HAP-1 (cell line): ENCODE results near the gene DYRK3.
A peak's percentile ranks its signal among the peaks of the same experiment; 100 is the strongest.

Experiments
- DNase-seq, 2 experiments: peaks; one replicate each; pipeline ENCODE4 v3.0.0-alpha.2; 2016 to 2020; ENCODE audit warnings: low spot score in 2 of 2
- H3K27me3 ChIP-seq: fragments of 250-450 bp; sonication (Bioruptor Pico); 2 replicates; pipeline ENCODE4 v1.5.1; 2020; ENCODE audit warnings: low read depth, mild to moderate bottlenecking, moderate library complexity
- H3K36me3 ChIP-seq: fragments of 250-450 bp; sonication (Bioruptor Pico); replicated peaks from 2 replicates; pipeline ENCODE4 v1.5.1; 2020; ENCODE audit warnings: mild to moderate bottlenecking
- H3K4me1 ChIP-seq: fragments of 250-450 bp; sonication (Bioruptor Pico); 2 replicates; pipeline ENCODE4 v1.5.1; 2020; ENCODE audit warnings: mild to moderate bottlenecking
- H3K4me3 ChIP-seq: fragments of 250-450 bp; sonication (Bioruptor Pico); 2 replicates; pipeline ENCODE4 v1.5.1; 2020; ENCODE audit warnings: mild to moderate bottlenecking, moderate library complexity
- H3K9me3 ChIP-seq: fragments of 250-450 bp; sonication (Bioruptor Pico); 2 replicates; pipeline ENCODE4 v1.5.1; 2020; ENCODE audit warnings: mild to moderate bottlenecking, moderate library complexity
- in situ Hi-C: fragments of 300-500 bp; cut with MboI; formaldehyde crosslinking; loops from 3 replicates; pipeline ENCODE4 v1.14.3; 2020; ENCODE audit warnings: low sequenced_read_pairs, inconsistent platforms, mixed read lengths

The DYRK3 gene

DNA sequence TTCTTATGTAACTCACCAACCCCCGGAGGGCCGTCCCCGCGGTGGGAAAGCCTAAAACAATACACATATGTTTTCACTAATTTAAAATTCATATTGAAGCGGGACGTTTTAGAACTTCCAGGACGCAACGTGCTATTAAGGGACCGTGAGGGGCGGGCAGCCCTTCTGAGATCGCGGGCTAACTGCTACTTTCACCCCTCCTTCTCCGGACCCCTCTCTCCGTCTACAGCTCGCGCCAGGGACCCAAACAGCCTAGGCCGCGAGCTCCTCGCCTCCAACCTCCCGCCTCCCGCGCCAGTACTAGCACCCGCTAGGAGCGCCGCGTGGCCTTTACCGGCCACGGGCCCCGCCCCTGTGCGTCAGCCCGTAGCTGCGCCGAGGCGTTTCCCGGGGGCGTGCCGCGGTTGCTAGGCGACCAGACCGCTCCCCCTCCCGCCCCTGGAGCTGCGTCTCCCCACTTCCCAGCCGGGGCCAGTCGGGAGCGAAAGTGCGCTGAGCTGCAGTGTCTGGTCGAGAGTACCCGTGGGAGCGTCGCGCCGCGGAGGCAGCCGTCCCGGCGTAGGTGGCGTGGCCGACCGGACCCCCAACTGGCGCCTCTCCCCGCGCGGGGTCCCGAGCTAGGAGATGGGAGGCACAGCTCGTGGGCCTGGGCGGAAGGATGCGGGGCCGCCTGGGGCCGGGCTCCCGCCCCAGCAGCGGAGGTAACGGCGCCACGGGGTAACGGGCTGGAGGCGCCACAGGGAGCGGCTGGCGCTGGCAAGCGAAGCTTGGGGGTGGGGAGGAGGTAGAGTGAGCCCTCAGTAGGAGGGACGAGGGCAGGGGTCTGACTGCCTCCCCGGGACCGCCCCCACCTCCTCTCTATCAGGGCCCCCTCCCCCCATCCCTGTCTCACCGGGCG is at the start of gene DYRK3:
TSS of gene DYRK3 (plus strand) at position 457 of the 898 bp plus-strand sequence. CDS start at position 625, 168 bp downstream.
- peak; percentile 89 to 96 for DNase-seq
- H3K36me3 ChIP-seq = no peaks in the 10 kb centered on the region
- no peaks in the 10 kb centered on the region for H3K9me3 ChIP-seq
- no peaks in the 10 kb centered on the region for H3K27me3 ChIP-seq
- peaks cover 17% of the 10 kb centered on the region for H3K4me1 ChIP-seq
- in situ Hi-C loops = no loop called here
- peak within 1 kb of the TSS; percentile 81 for H3K4me3 ChIP-seq

DNA sequence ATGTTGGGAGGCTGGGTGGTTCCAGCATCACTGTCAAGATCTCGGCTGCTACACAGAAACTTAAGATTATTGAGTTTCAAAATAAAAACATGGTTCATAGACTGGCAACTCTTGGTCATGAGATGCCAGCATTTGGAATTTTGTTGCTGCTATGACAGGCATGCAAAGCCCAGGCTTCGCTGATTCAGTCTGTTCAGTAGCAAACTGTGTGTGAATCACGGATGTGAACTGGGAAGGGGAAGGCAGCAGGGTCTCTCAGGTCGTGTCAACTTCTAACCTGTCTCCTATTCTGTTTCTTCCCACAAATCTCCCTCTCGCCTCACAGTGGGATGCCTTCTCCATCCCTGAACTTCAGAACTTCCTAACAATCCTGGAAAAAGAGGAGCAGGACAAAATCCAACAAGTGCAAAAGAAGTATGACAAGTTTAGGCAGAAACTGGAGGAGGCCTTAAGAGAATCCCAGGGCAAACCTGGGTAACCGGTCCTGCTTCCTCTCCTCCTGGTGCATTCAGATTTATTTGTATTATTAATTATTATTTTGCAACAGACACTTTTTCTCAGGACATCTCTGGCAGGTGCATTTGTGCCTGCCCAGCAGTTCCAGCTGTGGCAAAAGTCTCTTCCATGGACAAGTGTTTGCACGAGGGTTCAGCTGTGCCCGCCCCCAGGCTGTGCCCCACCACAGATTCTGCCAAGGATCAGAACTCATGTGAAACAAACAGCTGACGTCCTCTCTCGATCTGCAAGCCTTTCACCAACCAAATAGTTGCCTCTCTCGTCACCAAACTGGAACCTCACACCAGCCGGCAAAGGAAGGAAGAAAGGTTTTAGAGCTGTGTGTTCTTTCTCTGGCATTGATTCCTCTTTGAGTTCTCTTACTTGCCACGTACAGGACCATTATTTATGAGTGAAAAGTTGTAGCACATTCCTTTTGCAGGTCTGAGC is 48.6 kb upstream of the DYRK3 start:
- H3K4me1 ChIP-seq = no peaks in the 10 kb centered on the region
- no peaks in the 10 kb centered on the region for H3K27me3 ChIP-seq
- H3K4me3 ChIP-seq = no peak overlapping the region
- DNase-seq = no peak
- peaks cover 21% of the 10 kb centered on the region for H3K36me3 ChIP-seq
- no peaks in the 10 kb centered on the region for H3K9me3 ChIP-seq
- in situ Hi-C loops = loop anchor here (5.0 kb wide), 1 partner anchor 39 kb away; no protein-coding TSS in a partner anchor

DNA sequence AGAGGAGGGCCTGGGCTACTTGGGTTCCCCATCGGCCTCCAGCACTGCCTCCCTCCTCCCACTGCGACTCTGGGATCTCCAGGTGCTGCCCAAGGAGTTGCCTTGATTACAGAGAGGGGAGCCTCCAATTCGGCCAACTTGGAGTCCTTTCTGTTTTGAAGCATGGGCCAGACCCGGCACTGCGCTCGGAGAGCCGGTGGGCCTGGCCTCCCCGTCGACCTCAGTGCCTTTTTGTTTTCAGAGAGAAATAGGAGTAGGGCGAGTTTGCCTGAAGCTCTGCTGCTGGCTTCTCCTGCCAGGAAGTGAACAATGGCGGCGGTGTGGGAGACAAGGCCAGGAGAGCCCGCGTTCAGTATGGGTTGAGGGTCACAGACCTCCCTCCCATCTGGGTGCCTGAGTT is 47.4 kb upstream of the DYRK3 start:
- in situ Hi-C loops = loop anchor here (5.0 kb wide), 1 partner anchor 41 kb away; no protein-coding TSS in a partner anchor
- peaks cover 32% of the 10 kb centered on the region for H3K36me3 ChIP-seq
- H3K4me1 ChIP-seq = no peaks in the 10 kb centered on the region
- H3K27me3 ChIP-seq = no peaks in the 10 kb centered on the region
- no peaks in the 10 kb centered on the region for H3K9me3 ChIP-seq
- no peak for DNase-seq
- no peak overlapping the region for H3K4me3 ChIP-seq

DNA sequence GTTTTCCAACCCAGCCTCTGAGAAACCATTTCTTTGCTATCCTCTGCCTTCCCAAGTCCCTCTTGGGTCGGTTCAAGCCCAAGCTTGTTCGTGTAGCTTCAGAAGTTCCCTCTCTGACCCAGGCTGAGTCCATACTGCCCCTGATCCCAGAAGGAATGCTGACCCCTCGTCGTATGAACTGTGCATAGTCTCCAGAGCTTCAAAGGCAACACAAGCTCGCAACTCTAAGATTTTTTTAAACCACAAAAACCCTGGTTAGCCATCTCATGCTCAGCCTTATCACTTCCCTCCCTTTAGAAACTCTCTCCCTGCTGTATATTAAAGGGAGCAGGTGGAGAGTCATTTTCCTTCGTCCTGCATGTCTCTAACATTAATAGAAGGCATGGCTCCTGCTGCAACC is 46.8 kb upstream of the DYRK3 start:
- H3K4me1 ChIP-seq = no peaks in the 10 kb centered on the region
- H3K36me3 ChIP-seq = peaks cover 38% of the 10 kb centered on the region
- in situ Hi-C loops = loop anchor here (5.0 kb wide), 1 partner anchor 41 kb away; no protein-coding TSS in a partner anchor
- no peak overlapping the region for H3K4me3 ChIP-seq
- DNase-seq = no peak
- H3K9me3 ChIP-seq = no peaks in the 10 kb centered on the region
- H3K27me3 ChIP-seq = no peaks in the 10 kb centered on the region

DNA sequence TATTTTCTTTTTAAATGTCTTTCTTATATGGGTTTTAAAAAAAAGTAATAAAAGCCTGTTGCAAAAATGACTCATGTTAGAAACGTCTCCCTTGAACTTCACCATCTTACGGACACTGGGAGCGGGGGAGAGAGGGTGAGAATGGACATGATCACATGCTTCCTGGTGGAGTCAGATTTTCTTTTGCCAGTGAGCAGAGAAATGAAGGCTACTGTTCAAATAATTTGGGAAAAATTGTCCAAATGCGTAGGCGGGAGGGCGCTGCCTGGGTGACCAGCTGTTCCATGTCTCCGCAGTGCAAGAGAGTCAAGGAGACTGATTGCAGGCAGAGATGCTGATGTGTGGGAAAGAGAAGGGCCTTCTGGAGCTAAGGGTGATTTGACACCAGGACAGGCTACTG is 46.1 kb upstream of the DYRK3 start:
- in situ Hi-C loops = loop anchor here (5.0 kb wide), 1 partner anchor 42 kb away; no protein-coding TSS in a partner anchor
- no peaks in the 10 kb centered on the region for H3K4me1 ChIP-seq
- no peaks in the 10 kb centered on the region for H3K27me3 ChIP-seq
- H3K36me3 ChIP-seq = peaks cover 45% of the 10 kb centered on the region
- DNase-seq = no peak
- H3K9me3 ChIP-seq = no peaks in the 10 kb centered on the region
- no peak overlapping the region for H3K4me3 ChIP-seq

DNA sequence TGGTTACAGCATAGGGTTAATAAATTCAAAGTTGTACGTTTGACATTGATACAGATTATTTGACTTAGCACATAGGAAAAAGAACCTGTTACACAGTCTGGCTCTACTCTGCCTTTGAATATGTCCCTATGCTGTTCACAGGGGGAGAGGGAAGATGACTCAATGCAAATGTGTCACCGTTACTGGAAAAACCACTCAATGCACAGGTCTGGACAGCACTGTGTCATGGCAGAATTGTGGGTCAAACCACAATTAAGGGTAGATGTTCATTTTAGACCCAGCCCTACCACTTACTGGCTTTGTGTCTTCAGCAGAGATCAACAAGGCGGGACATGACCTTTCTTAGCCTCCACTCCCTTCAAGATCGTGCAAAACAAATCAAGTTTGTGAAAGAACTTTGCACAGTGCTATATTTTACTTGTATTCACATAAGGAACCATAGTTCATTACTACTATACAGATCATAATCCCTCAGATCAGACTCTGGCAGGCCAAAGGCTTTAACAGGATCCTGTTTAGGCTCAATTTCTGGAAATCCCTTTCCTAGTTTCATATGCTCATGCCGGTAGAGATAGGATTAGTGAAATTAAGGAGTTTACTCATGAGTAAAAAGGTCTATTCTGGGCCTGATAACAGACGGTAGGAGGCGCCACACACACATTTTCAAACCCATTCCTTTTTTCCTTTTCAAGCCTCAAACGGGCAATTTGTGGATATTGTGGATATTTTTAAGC is 45.1 kb upstream of the DYRK3 start:
- H3K27me3 ChIP-seq = no peaks in the 10 kb centered on the region
- no peaks in the 10 kb centered on the region for H3K4me1 ChIP-seq
- DNase-seq = no peak
- H3K9me3 ChIP-seq = no peaks in the 10 kb centered on the region
- H3K4me3 ChIP-seq = no peak overlapping the region
- in situ Hi-C loops = no loop called here
- peaks cover 52% of the 10 kb centered on the region for H3K36me3 ChIP-seq

DNA sequence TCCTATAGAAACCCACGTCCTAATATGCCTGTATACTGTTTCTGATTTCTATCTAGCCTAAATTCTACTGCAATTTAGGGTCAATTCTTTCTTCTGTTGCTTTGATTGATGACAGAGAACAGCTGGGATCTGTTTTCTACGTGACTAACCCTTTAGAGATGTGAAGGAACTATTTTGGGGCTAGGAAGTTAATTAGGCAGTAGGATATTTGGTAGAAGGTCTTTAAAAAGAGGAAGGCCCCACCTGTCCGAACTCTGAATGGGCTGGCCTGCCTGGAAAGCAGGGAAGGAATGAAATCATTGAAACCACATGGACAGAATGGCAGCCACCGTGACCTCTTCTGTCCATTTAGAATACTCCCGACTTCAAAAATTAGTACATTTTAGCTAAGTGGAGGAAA is 44.1 kb upstream of the DYRK3 start:
- Histone ChIP-seq H3K9me3 (no peaks in the 10 kb centered on the region), H3K4me3 (no peak overlapping the region), H3K27me3 (no peaks in the 10 kb centered on the region), H3K36me3 (peaks cover 61% of the 10 kb centered on the region), H3K4me1 (no peaks in the 10 kb centered on the region)
- in situ Hi-C loops = no loop called here
- no peak for DNase-seq

DNA sequence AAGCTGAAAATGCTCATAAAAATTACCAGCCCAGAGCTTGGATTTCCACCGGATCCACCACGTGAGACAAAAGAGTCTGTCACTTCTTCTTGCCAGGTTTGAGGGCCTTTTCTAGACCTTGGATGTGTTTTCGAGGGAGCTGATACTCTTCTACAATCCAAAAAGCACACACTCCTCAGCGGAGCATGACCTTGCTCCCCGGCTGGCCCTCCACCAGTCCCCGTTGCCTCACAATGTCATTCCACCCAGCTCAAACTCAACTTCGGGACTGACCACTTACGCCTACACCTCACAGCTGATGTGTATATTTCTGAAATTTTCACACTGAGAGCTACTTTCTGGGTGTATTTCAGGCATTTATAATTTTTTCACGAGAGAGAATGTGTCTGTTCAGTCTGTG is 43.6 kb upstream of the DYRK3 start:
- H3K36me3 ChIP-seq = peaks cover 64% of the 10 kb centered on the region
- DNase-seq = no peak
- no peaks in the 10 kb centered on the region for H3K27me3 ChIP-seq
- no peaks in the 10 kb centered on the region for H3K4me1 ChIP-seq
- H3K9me3 ChIP-seq = no peaks in the 10 kb centered on the region
- in situ Hi-C loops = no loop called here
- no peak overlapping the region for H3K4me3 ChIP-seq

DNA sequence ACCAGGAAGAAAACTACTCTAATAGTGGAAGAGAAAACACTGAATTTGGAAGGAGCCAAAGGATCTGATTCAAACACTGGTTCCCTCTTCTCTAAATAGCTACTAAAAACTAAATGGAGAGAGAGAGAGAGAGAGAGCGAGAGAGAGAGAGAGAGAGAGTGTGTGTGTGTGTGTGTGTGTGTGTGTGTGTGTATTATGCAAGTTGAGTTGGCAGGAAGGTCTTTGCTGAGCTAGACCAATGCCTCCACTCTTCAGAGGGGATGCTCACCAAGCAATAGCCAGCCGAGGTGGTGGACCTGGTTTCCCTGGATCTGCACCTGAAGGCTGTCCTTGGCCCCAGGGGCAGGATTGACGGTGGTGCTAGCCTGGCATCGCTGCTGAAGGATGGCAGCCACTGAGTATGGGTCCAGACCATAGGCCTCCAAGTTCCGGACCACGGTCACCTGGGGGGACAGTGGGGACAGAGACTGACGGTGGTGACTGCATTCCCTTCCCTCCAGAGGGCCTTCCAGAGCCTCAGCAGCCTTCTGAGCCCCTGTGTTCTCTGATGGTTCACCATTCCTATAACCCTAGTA is 41.9 kb upstream of the DYRK3 start:
- Histone ChIP-seq H3K36me3 (peaks cover 74% of the 10 kb centered on the region), H3K9me3 (no peaks in the 10 kb centered on the region), H3K27me3 (no peaks in the 10 kb centered on the region), H3K4me1 (no peaks in the 10 kb centered on the region), H3K4me3 (no peak overlapping the region)
- in situ Hi-C loops = no loop called here
- no peak for DNase-seq

DNA sequence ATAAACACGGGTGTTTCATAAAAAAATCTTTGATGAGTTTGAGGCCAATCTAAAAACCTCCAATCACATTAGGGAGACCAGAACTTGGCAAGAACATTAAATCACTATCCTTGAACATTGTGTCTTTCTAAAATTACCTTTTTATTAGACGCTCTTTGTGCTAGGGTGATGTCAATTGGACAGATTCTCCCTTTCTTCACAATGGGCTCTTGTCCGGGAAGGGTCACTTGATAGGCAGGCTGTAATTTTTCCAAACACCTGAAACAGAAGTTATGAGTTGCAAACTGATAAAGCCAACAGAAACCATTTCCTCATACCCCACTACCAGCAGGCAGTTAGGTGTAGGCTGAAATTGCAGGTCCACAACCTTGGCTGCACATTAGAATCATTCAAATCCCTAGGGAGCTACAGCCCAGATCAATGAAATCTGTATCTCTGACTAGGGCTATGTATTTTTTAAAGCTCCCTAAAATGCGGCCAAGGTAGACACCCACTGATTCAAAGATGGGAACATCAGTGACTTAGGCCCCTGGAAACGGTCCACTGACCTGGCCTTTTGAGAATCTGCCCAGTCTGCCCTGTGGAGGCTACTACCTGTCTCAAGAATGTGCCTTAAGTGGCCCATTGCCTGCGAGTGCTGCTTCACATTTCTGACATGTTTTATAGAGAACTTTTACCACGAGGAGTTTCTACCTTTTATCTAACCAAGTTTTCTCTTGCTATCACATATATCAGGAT is 39.6 kb upstream of the DYRK3 start:
- in situ Hi-C loops = no loop called here
- Histone ChIP-seq H3K36me3 (peaks cover 76% of the 10 kb centered on the region), H3K9me3 (no peaks in the 10 kb centered on the region), H3K4me3 (no peak overlapping the region), H3K4me1 (no peaks in the 10 kb centered on the region), H3K27me3 (no peaks in the 10 kb centered on the region)
- no peak for DNase-seq

DNA sequence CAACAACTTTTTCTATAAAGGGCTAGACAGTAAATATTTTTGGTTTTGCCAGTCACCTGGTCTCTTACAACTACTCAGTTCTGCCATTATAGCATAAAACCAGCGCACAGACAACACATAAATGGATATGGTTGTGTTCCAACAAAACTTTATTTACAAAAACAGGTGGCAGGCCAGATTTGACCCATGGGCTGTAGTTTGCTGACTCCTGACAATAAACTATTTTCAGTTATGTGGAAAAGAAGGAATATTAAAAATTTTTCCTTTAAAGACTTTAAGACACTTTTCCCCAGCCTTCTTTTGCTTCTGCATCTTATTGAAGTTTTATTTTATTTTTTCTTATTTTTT is 39.0 kb upstream of the DYRK3 start:
- DNase-seq = no peak
- in situ Hi-C loops = no loop called here
- no peaks in the 10 kb centered on the region for H3K4me1 ChIP-seq
- H3K4me3 ChIP-seq = no peak overlapping the region
- H3K27me3 ChIP-seq = no peaks in the 10 kb centered on the region
- H3K36me3 ChIP-seq = peaks cover 79% of the 10 kb centered on the region
- no peaks in the 10 kb centered on the region for H3K9me3 ChIP-seq

DNA sequence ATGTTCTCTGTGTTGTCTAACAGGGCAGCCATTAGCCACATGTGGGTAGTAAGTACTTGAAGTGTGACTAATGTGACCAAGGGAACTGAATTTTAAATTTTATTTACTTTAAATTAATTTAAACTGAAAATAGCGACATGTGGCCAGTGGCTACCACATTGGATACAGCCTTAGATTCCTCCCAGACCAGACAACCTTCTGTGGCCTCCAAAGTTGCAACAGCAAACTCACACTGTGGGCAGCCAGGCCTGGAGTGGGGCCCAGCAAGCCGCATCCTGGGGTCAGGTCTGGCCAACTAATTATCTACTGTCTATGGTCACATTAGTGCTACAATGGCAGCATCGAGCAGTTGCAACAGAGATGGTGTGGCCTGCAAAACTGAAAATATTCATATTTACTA is 34.8 kb upstream of the DYRK3 start:
- no peak for DNase-seq
- no peaks in the 10 kb centered on the region for H3K4me1 ChIP-seq
- no peak overlapping the region for H3K4me3 ChIP-seq
- peaks cover 65% of the 10 kb centered on the region for H3K36me3 ChIP-seq
- H3K9me3 ChIP-seq = no peaks in the 10 kb centered on the region
- in situ Hi-C loops = no loop called here
- no peaks in the 10 kb centered on the region for H3K27me3 ChIP-seq
